ENCODE results near the gene CTSD.

DNA sequence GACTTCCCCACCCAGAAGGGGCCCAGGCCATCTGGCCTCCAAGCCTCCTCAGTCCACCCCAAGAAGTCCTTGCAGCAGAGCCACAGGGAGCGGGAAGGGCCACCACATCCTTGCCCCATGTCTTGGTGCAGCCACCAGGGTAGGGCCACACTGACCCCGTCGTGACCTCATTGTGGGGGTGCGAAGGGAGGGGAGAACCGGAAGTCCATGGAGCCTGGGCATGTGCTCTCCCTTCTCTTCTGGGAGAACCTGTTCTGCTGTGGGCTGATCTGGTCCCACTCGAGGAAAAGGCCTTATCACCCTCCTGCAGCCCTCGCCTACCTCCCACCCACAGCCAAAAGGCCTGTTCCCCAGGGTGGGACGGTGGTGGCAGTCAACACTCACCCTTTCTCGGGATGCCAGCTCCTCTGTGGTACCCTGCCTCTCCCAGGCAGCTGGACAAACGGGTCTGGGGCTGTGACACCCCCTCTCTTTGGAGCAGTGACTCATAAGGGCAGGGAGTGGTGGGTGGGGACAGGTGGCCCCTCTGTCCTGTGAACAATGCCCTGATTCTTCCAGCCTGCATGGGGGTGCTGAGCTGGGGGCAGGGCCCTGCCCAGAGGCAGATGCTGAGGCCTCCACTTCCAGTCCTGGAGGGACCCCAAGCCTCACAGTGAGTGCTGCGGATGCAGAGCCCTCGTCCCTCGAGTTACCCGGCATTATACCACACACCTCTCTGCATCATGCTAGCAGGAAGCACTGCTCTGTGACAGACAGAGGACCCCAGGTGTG is 14.6 kb upstream of the CTSD start:
- TF ChIP-seq CTCF (IDR thresholded peaks at IDR 0.05) (no peak), POLR2A (IDR thresholded peaks at IDR 0.05) (no peak)
